ENCODE data around the gene CD4. TPM values are rescaled to one million over a fixed set of nuclear protein-coding genes. Genes with fewer than 3 reads are reported as not detected.
A peak's percentile ranks its signal among the peaks of the same experiment; 100 is the strongest.

CD4 gene
- total RNA-seq, 6 donors from 2014 or later, result 10.5 to 86.6 (median 35.6) TPM

- no peaks in the 10 kb centered on the region for H3K9me3 ChIP-seq
- H3K27me3 ChIP-seq, result no peaks in the 10 kb centered on the region
- no peak for DNase-seq
- no peak overlapping the region for H3K4me3 ChIP-seq
- WGBS, 2 donors, result 93% methylated on average over 17 to 26 of the region's 26 CpGs
- no peak for ATAC-seq (ENCODE audit: low FRiP score in 2 of 2)
- TF ChIP-seq, protein P1, sequence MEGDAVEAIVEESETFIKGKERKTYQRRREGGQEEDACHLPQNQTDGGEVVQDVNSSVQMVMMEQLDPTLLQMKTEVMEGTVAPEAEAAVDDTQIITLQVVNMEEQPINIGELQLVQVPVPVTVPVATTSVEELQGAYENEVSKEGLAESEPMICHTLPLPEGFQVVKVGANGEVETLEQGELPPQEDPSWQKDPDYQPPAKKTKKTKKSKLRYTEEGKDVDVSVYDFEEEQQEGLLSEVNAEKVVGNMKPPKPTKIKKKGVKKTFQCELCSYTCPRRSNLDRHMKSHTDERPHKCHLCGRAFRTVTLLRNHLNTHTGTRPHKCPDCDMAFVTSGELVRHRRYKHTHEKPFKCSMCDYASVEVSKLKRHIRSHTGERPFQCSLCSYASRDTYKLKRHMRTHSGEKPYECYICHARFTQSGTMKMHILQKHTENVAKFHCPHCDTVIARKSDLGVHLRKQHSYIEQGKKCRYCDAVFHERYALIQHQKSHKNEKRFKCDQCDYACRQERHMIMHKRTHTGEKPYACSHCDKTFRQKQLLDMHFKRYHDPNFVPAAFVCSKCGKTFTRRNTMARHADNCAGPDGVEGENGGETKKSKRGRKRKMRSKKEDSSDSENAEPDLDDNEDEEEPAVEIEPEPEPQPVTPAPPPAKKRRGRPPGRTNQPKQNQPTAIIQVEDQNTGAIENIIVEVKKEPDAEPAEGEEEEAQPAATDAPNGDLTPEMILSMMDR (IDR thresholded peaks at IDR 0.05), result no peak
- TF ChIP-seq POLR2A (IDR thresholded peaks at IDR 0.05) (no peak), EP300 (IDR thresholded peaks at IDR 0.05) (no peak), POLR2AphosphoS5 (IDR thresholded peaks at IDR 0.05) (no peak)
- H3K27ac ChIP-seq, result no peak overlapping the region
- peaks cover 0 to 5% (median 0%) of the 10 kb centered on the region in 4 donors for H3K4me1 ChIP-seq
- H3K36me3 ChIP-seq, result peaks cover 0 to 27% (median 0%) of the 10 kb centered on the region in 4 donors
These were observed 48.2 kb downstream of the CD4 start for GRCh38 chr12:6837370-6838060.

DNA sequence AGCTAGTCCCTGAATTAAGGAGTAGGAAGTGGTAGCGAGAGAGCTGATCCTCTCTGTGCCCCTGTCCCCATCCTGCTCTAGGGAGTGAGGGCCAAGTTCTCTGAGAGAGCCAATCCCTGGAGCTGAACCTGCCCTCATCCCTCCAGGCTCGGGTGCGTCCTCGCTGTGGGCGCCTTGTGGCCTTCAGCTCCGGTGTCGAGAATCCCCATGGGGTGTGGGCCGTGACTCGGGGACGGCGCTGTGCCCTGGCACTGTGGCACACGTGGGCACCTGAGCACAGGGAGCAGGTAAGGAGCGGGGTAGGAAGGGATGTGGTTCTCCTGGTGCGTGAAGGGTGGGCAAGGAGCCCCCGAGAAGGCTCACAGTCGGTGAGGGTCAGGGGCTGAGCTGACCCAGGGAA is 49.5 kb downstream of the CD4 start:
- H3K27me3 ChIP-seq, result no peaks in the 10 kb centered on the region
- TF ChIP-seq POLR2AphosphoS5 (IDR thresholded peaks at IDR 0.05) (no peak), POLR2A (IDR thresholded peaks at IDR 0.05) (no peak), EP300 (IDR thresholded peaks at IDR 0.05) (no peak)
- TF ChIP-seq, protein P1 (IDR thresholded peaks at IDR 0.05), result no peak
- no peak overlapping the region for H3K27ac ChIP-seq
- WGBS, 2 donors, result 92 to 94% methylated on average over 11 to 16 of the region's 16 CpGs
- peaks cover 0 to 20% (median 0%) of the 10 kb centered on the region in 4 donors for H3K36me3 ChIP-seq
- peaks cover 0 to 5% (median 0%) of the 10 kb centered on the region in 4 donors for H3K4me1 ChIP-seq
- ATAC-seq (ENCODE audit: low FRiP score in 2 of 2) (no peak), DNase-seq (peak in 1 of 2 donors; percentile 69)
- no peaks in the 10 kb centered on the region for H3K9me3 ChIP-seq
- no peak overlapping the region for H3K4me3 ChIP-seq

DNA sequence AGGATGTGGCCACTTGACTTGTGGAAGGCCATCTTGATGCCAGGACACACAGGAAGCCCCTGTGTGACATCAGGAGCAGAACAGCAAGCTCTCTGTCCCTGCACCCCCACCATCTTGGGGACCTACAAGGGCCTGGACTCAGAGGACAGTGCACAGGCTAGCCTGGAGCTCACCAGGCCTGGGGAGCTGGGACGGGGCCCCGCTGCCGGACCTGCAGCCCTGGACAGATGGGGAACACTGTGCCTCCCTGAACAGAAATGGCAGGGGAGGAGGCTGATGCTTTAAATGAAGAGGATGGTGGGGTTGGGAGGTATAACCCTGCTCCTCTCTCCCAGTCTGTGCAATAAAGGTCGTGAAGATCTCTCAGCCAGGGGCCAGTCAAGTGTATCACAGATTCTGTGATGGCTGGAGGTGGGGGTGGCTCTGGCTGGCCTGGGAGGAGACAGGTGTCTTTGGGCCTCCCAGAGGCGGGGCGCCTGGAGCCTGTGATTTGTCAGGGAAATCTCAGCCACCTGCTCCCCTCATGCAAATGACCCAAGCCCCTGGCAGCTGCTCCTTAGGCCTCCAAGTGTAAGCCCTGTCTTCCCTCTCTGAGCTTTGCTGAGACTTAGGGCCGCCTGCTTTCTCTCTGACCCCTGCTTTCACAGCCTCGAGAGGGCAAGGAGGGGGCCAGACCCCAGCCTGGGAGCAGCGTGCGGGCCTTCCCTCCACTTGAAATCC is 50.3 kb downstream of the CD4 start:
- H3K36me3 ChIP-seq, result peaks cover 0 to 17% (median 0%) of the 10 kb centered on the region in 4 donors
- H3K9me3 ChIP-seq, result no peaks in the 10 kb centered on the region
- 76 to 82% methylated on average over 8 to 10 of the region's 10 CpGs for WGBS, 2 donors
- ATAC-seq (ENCODE audit: low FRiP score in 2 of 2) (no peak), DNase-seq (peak in 1 of 2 donors; percentile 63)
- no peak overlapping the region for H3K27ac ChIP-seq
- H3K4me1 ChIP-seq, result peaks cover 0 to 5% (median 0%) of the 10 kb centered on the region in 4 donors
- TF ChIP-seq POLR2A (IDR thresholded peaks at IDR 0.05) (no peak), EP300 (IDR thresholded peaks at IDR 0.05) (no peak), POLR2AphosphoS5 (IDR thresholded peaks at IDR 0.05) (no peak)
- TF ChIP-seq, protein P1 (IDR thresholded peaks at IDR 0.05), result no peak
- H3K4me3 ChIP-seq, result no peak overlapping the region
- no peaks in the 10 kb centered on the region for H3K27me3 ChIP-seq

GRCh38 chr12:6840330-6840729 is 51.0 kb downstream of the CD4 start:
- H3K27me3 ChIP-seq, result no peaks in the 10 kb centered on the region
- no peak overlapping the region for H3K4me3 ChIP-seq
- no peak overlapping the region for H3K27ac ChIP-seq
- 53 to 100% methylated on average over 1 of the region's 1 CpG for WGBS, 2 donors
- no peak for DNase-seq
- peaks cover 0 to 5% (median 0%) of the 10 kb centered on the region in 4 donors for H3K4me1 ChIP-seq
- TF ChIP-seq, protein P1 (IDR thresholded peaks at IDR 0.05), result no peak
- ATAC-seq (ENCODE audit: low FRiP score in 2 of 2), result no peak
- no peaks in the 10 kb centered on the region for H3K9me3 ChIP-seq
- H3K36me3 ChIP-seq, result peaks cover 0 to 17% (median 0%) of the 10 kb centered on the region in 4 donors

Data from upper lobe of left lung (tissue), 6 donors.